H1 (cell line): ENCODE data around the gene MRM2. TPM values are rescaled to one million over a fixed set of nuclear protein-coding genes. Genes with fewer than 3 reads are reported as not detected.

Experiments used
- CTCF ChIA-PET: fragments of 300-600 bp; sonication (Branson Sonifier 250); formaldehyde crosslinking; loops from one replicate; lab custom pipeline; 2021; ENCODE audit not compliant: partially characterized antibody; lab: Charles Lee
- POLR2A ChIA-PET: fragments of 300-600 bp; sonication (Branson Sonifier 250); formaldehyde crosslinking; loops from one replicate; lab custom pipeline; 2021; ENCODE audit warnings: inconsistent platforms; ENCODE audit not compliant: partially characterized antibody; lab: Charles Lee
- DNase-seq, 2 experiments: peaks; one replicate each; pipeline versions ENCODE4 v3.0.0 to v3.0.0-alpha.2; 2010 to 2022; ENCODE audit warnings: low spot score in 2 of 2, low read depth in 1 of 2, mixed read lengths in 1 of 2
- FAIRE-seq: peaks from 2 replicates; lab custom pipeline; 2011; peaks lifted over from hg19 to GRCh38; lab: Jason Lieb, UNC
- H2AFZ ChIP-seq: 2 replicates; pipeline ENCODE4 v1.8.1; 2012; ENCODE audit warnings: low read length, inconsistent platforms
- H2AK5ac ChIP-seq: 2 replicates; pipeline ENCODE4 v1.6.1; 2013; ENCODE audit warnings: low read depth, low read length
- H2BK120ac ChIP-seq: replicated peaks from 2 replicates; pipeline ENCODE3; 2013; ENCODE audit warnings: low read depth, low read length, inconsistent platforms
- H2BK12ac ChIP-seq: 2 replicates; pipeline ENCODE4 v1.6.1; 2013; ENCODE audit warnings: low read depth, low read length
- H2BK15ac ChIP-seq: 2 replicates; pipeline ENCODE4 v1.6.1; 2013; ENCODE audit warnings: low read length
- H2BK20ac ChIP-seq: 2 replicates; pipeline ENCODE4 v1.6.1; 2013; ENCODE audit warnings: low read length
- H2BK5ac ChIP-seq: 2 replicates; pipeline ENCODE4 v1.6.1; 2013; ENCODE audit warnings: low read depth, low read length
- H3K14ac ChIP-seq: 2 replicates; pipeline ENCODE4 v1.6.1; 2013; ENCODE audit warnings: inconsistent platforms; ENCODE audit not compliant: insufficient read length
- H3K18ac ChIP-seq: 2 replicates; pipeline ENCODE4 v1.6.1; 2013; ENCODE audit warnings: low read length; ENCODE audit errors: extremely low read depth
- H3K23ac ChIP-seq: 2 replicates; pipeline ENCODE4 v1.6.1; 2013; ENCODE audit warnings: inconsistent platforms; ENCODE audit not compliant: insufficient read length
- H3K23me2 ChIP-seq: 2 replicates; pipeline ENCODE4 v1.6.1; 2013; ENCODE audit warnings: low read depth, low read length
- H3K27ac ChIP-seq: 2 replicates; pipeline ENCODE4 v1.6.1; 2011; ENCODE audit warnings: low read depth, low read length, inconsistent platforms
- H3K27me3 ChIP-seq, 4 experiments: replicated peaks in 1 of 4; 1 replicate in 1 of 4; 2 replicates in 3 of 4; pipeline versions ENCODE4 v1.6.1 to v1.8.1; 2011 to 2013; ENCODE audit warnings: low read length in 3 of 4, mild to moderate bottlenecking in 3 of 4, inconsistent platforms in 2 of 4, mixed read lengths in 2 of 4, moderate library complexity in 1 of 4; ENCODE audit not compliant: control insufficient read depth in 3 of 4, insufficient read depth in 3 of 4; ENCODE audit errors: extremely low read depth in 1 of 4
- H3K36me3 ChIP-seq, 4 experiments: 2 replicates each; pipeline versions ENCODE4 v1.6.1 to v1.8.1; 2011 to 2013; ENCODE audit warnings: mild to moderate bottlenecking in 4 of 4, low read length in 3 of 4, moderate library complexity in 2 of 4, control low read depth in 1 of 4, inconsistent platforms in 1 of 4; ENCODE audit not compliant: insufficient read depth in 4 of 4, control insufficient read depth in 2 of 4
- H3K4ac ChIP-seq: replicated peaks from 2 replicates; pipeline ENCODE3; 2013; ENCODE audit warnings: low read length, low read depth, mixed read lengths, inconsistent platforms; ENCODE audit not compliant: insufficient read length
- H3K4me1 ChIP-seq, 4 experiments: replicated peaks in 1 of 4; 1 replicate in 1 of 4; 2 replicates in 3 of 4; pipeline versions ENCODE4 v1.6.1 to v1.8.1; 2011 to 2013; ENCODE audit warnings: low read length in 3 of 4, inconsistent platforms in 2 of 4, mixed read lengths in 1 of 4; ENCODE audit not compliant: insufficient read depth in 4 of 4, control insufficient read depth in 3 of 4
- H3K4me2 ChIP-seq, 2 experiments: 2 replicates each; pipeline versions ENCODE4 v1.6.1 to v1.8.1; 2011 to 2013; ENCODE audit warnings: low read depth in 2 of 2, low read length in 2 of 2, control low read depth in 1 of 2, inconsistent platforms in 1 of 2, mild to moderate bottlenecking in 1 of 2; ENCODE audit not compliant: insufficient read depth in 1 of 2
- H3K4me3 ChIP-seq, 4 experiments: fragments of 200-600, 300-600 bp in 1 of 4; sonication (generic), shearing (Covaris generic), sonication (Bioruptor Twin) in 1 of 4; 2 replicates each; pipeline versions ENCODE4 v1.5.1 to v1.8.1; 2011 to 2016; ENCODE audit warnings: low read length in 4 of 4, low read depth in 3 of 4, control low read depth in 2 of 4, inconsistent platforms in 2 of 4, mild to moderate bottlenecking in 2 of 4, mixed read lengths in 1 of 4, moderate library complexity in 1 of 4; ENCODE audit not compliant: insufficient read depth in 2 of 4; ENCODE audit errors: extremely low read depth in 1 of 4
- H3K56ac ChIP-seq: replicated peaks from 2 replicates; pipeline ENCODE3; 2013; ENCODE audit warnings: low read depth, mild to moderate bottlenecking, mixed read lengths, low read length, inconsistent platforms; ENCODE audit not compliant: insufficient read length
- H3K79me1 ChIP-seq: 2 replicates; pipeline ENCODE4 v1.6.1; 2013; ENCODE audit warnings: low read depth, low read length, control low read depth
- H3K79me2 ChIP-seq, 2 experiments: 2 replicates each; pipeline versions ENCODE4 v1.6.1 to v1.8.1; 2012 to 2013; ENCODE audit warnings: low read length in 2 of 2, mild to moderate bottlenecking in 2 of 2, inconsistent platforms in 1 of 2; ENCODE audit not compliant: insufficient read depth in 2 of 2, control insufficient read depth in 1 of 2
- H3K9ac ChIP-seq, 4 experiments: replicated peaks in 1 of 4; 1 replicate in 1 of 4; 2 replicates in 3 of 4; pipeline versions ENCODE4 v1.6.1 to v1.8.1; 2011 to 2013; ENCODE audit warnings: low read depth in 3 of 4, low read length in 3 of 4, control low read depth in 2 of 4, mild to moderate bottlenecking in 2 of 4, moderate library complexity in 2 of 4, inconsistent platforms in 1 of 4; ENCODE audit errors: extremely low read depth in 1 of 4
- H3K9me3 ChIP-seq, 2 experiments: 2 replicates each; pipeline versions ENCODE4 v1.6.1 to v1.8.1; 2012 to 2013; ENCODE audit warnings: mild to moderate bottlenecking in 2 of 2, moderate library complexity in 2 of 2, control low read depth in 1 of 2, inconsistent platforms in 1 of 2, low read depth in 1 of 2, low read length in 1 of 2, mixed read lengths in 1 of 2; ENCODE audit not compliant: insufficient read depth in 2 of 2
- H4K20me1 ChIP-seq, 2 experiments: replicated peaks in 1 of 2; 2 replicates each; pipeline versions ENCODE3 to v1.8.1; 2011 to 2013; ENCODE audit warnings: inconsistent platforms in 2 of 2, low read length in 2 of 2, mild to moderate bottlenecking in 1 of 2; ENCODE audit not compliant: insufficient read depth in 2 of 2, control insufficient read depth in 1 of 2
- H4K5ac ChIP-seq: 2 replicates; pipeline ENCODE4 v1.6.1; 2013; ENCODE audit warnings: low read length, low read depth, mixed read lengths, inconsistent platforms; ENCODE audit not compliant: insufficient read length
- H4K8ac ChIP-seq: 2 replicates; pipeline ENCODE4 v1.8.0; 2013; ENCODE audit warnings: mild to moderate bottlenecking, moderate library complexity, low read length, inconsistent platforms; ENCODE audit not compliant: insufficient read depth; ENCODE audit errors: extremely low read depth
- H4K91ac ChIP-seq: replicated peaks from 2 replicates; pipeline ENCODE3; 2013; ENCODE audit warnings: low read length, mixed read lengths, inconsistent platforms; ENCODE audit not compliant: insufficient read length
- ASH2L ChIP-seq: fragments of 200-600, 300-600 bp; sonication (generic); IDR thresholded peaks from one replicate; pipeline ENCODE4 v1.7.1; 2017; ENCODE audit warnings: low read length
- ATF2 ChIP-seq: IDR thresholded peaks from 2 replicates; pipeline ENCODE4 v1.6.1; 2012; ENCODE audit warnings: low read length, inconsistent platforms
- ATF3 ChIP-seq: IDR thresholded peaks from 2 replicates; pipeline ENCODE4 v1.6.1; 2011; ENCODE audit warnings: low read depth, mild to moderate bottlenecking, low read length; ENCODE audit not compliant: insufficient read depth
- HDAC6 ChIP-seq: IDR thresholded peaks from one replicate; pipeline ENCODE4 v1.7.1; 2012; ENCODE audit warnings: low read depth, mild to moderate bottlenecking, inconsistent platforms, low read length, moderate library complexity
- KDM4A ChIP-seq: IDR thresholded peaks from one replicate; pipeline ENCODE4 v1.7.1; 2012; ENCODE audit warnings: low read depth, mild to moderate bottlenecking, moderate library complexity, low read length, inconsistent platforms; ENCODE audit not compliant: severe bottlenecking
- NANOG ChIP-seq: IDR thresholded peaks from 2 replicates; pipeline ENCODE4 v1.6.1; 2011; ENCODE audit warnings: low read length, low read depth, mild to moderate bottlenecking, inconsistent platforms; ENCODE audit not compliant: insufficient read depth, poor library complexity, severe bottlenecking
- NRF1 ChIP-seq: IDR thresholded peaks from 2 replicates; pipeline ENCODE4 v1.6.1; 2011; ENCODE audit warnings: mild to moderate bottlenecking, low read depth, low read length, improper control_type of control experiment
- POLR2AphosphoS5 ChIP-seq: IDR thresholded peaks from 2 replicates; pipeline ENCODE4 v1.6.1; 2011; ENCODE audit warnings: low read depth, low read length
- RBBP5 ChIP-seq: IDR thresholded peaks from 2 replicates; pipeline ENCODE4 v1.7.1; 2012; ENCODE audit warnings: low read depth, mild to moderate bottlenecking, inconsistent platforms, low read length, moderate library complexity, borderline replicate concordance
- SP2 ChIP-seq: IDR thresholded peaks from 2 replicates; pipeline ENCODE4 v1.6.1; 2012; ENCODE audit warnings: mild to moderate bottlenecking, low read length, inconsistent platforms
- TAF1 ChIP-seq: IDR thresholded peaks from 2 replicates; pipeline ENCODE4 v1.6.1; 2011; ENCODE audit warnings: mild to moderate bottlenecking, low read depth, low read length
- TCF12 ChIP-seq: IDR thresholded peaks from 2 replicates; pipeline ENCODE4 v1.6.1; 2011; ENCODE audit warnings: low read depth, mild to moderate bottlenecking, low read length
- WGBS, 2 experiments: shearing (Covaris generic) in 1 of 2; methylation state at CpG; one replicate each; pipeline versions ENCODE4 v1.1.6 to v1.1.7; 2013 to 2015; ENCODE audit warnings: low lambda C conversion rate in 2 of 2, mixed read lengths in 2 of 2, inconsistent platforms in 1 of 2, low coverage in 1 of 2, missing lambda C conversion rate in 1 of 2; ENCODE audit not compliant: insufficient replicate concordance in 2 of 2, insufficient coverage in 1 of 2, insufficient read length in 1 of 2; ENCODE audit errors: extremely low coverage in 1 of 2, missing lambda C conversion rate in 1 of 2; 5-methylcytosine and 5-hydroxymethylcytosine counted together
- polyA plus RNA-seq, 7 experiments: library from polyadenylated mRNA; depleted of rRNA in 3 of 7; stranded (reverse) in 5 of 7; unstranded in 2 of 7; fragments of >200 nt in 5 of 7; fragments of 200-250 nt in 2 of 7; gene quantifications; 1 replicate in 5 of 7; 2 replicates in 1 of 7; 4 replicates in 1 of 7; pipeline versions ENCODE4 v1.2.1 to v1.2.3, GENCODE V29; 2011 to 2013; ENCODE audit warnings: missing spikeins in 2 of 7, mixed read lengths in 2 of 7
- total RNA-seq: library from RNA; stranded (reverse); fragmentation: NEBNext Ultra II Directional; extraction: Animal tissue kit (Norgen Biotek cat#: 25700); gene quantifications from 2 replicates; pipeline ENCODE4 v1.2.1, GENCODE V29; 2021

Gene MRM2
- total and polyA plus RNA-seq, 2 of the 8 experiments (the other 6 are each of a cell fraction or from before 2014, with no cell fraction given): 17.2 to 38.6 TPM

- H4K5ac ChIP-seq: no peak overlapping the region
- no peak overlapping the region for H3K23ac ChIP-seq
- peaks cover 0 to 7% (median 2%) of the 10 kb centered on the region in 4 experiments; a peak in 2 of 7 replicates for H3K4me1 ChIP-seq
- H2BK5ac ChIP-seq: no peak overlapping the region
- peaks cover 2 to 3% of the 10 kb centered on the region in 2 experiments for H4K20me1 ChIP-seq
- peaks cover 0 to 15% of the 10 kb centered on the region in 2 experiments; a peak in 1 of 4 replicates for H3K79me2 ChIP-seq
- WGBS, 2 experiments: 92% methylated on average over 11 of the region's 11 CpGs; no CpG with 5 or more reads in 1 of the 2 experiments
- no peak overlapping the region for H3K4me2 ChIP-seq
- H2BK12ac ChIP-seq: no peak overlapping the region
- H2AFZ ChIP-seq: no peak overlapping the region
- H3K9me3 ChIP-seq: no peaks in the 10 kb centered on the region
- ChIA-PET POLR2A (no interaction called here), CTCF (no interaction called here)
- no peak overlapping the region for H2AK5ac ChIP-seq
- no peak overlapping the region for H4K91ac ChIP-seq
- H3K23me2 ChIP-seq: no peaks in the 10 kb centered on the region
- H3K4ac ChIP-seq: no peak overlapping the region
- no peak overlapping the region for H2BK20ac ChIP-seq
- H3K14ac ChIP-seq: no peak overlapping the region
- peaks cover 0 to 4% (median 0%) of the 10 kb centered on the region in 4 experiments; a peak in 1 of 8 replicates for H3K36me3 ChIP-seq
- no peak overlapping the region for H2BK120ac ChIP-seq
- no peak for TF ChIP-seq RBBP5
- no peak for TF ChIP-seq ASH2L
- no peak for TF ChIP-seq NANOG
- TF ChIP-seq TAF1: no peak
- TF ChIP-seq KDM4A: no peak
- no peak for TF ChIP-seq ATF3
- no peak for TF ChIP-seq HDAC6
- no peak for TF ChIP-seq SP2
- TF ChIP-seq TCF12: no peak
- no peak for TF ChIP-seq ATF2
- no peak for TF ChIP-seq POLR2AphosphoS5
- no peak for TF ChIP-seq NRF1
- H3K4me3 ChIP-seq: no peak overlapping the region
- FAIRE-seq: no peak
- H3K9ac ChIP-seq: no peak overlapping the region
- no peaks in the 10 kb centered on the region for H3K27me3 ChIP-seq
- no peak overlapping the region for H3K27ac ChIP-seq
- no peak overlapping the region for H3K56ac ChIP-seq
- no peak overlapping the region; the same call in 1 of the 2 replicates for H4K8ac ChIP-seq
- no peaks in the 10 kb centered on the region; the same call in 1 of the 2 replicates for H3K79me1 ChIP-seq
- no peak overlapping the region for H2BK15ac ChIP-seq
- no peak overlapping the region for H3K18ac ChIP-seq
- no peak for DNase-seq
Observed at GRCh38 chr7:2278026-2278425, 36.0 kb upstream of the MRM2 start.
